CD4-positive, alpha-beta memory T cell (primary cell): Measurements from ENCODE around the gene WFIKKN1. TPM values are rescaled to one million over a fixed set of nuclear protein-coding genes. Genes with fewer than 3 reads are reported as not detected.

Source experiments
- CTCF ChIA-PET: fragments of 350-600 bp; sonication (Branson Sonifier 250); formaldehyde crosslinking; loops from one replicate; lab custom pipeline; 2021; ENCODE audit warnings: inconsistent platforms; ENCODE audit not compliant: partially characterized antibody; lab: Charles Lee
- POLR2A ChIA-PET: fragments of 350-600 bp; sonication (Branson Sonifier 250); formaldehyde crosslinking; loops from one replicate; lab custom pipeline; 2021; ENCODE audit not compliant: partially characterized antibody; lab: Charles Lee
- DNase-seq, 5 donors: peaks; one replicate each; pipeline versions ENCODE4 v3.0.0 to v3.0.0-alpha.2; 2020 to 2022; ENCODE audit warnings: mixed read lengths in 1 of 5
- H3K27ac ChIP-seq: one replicate; pipeline ENCODE4 v1.7.0; 2013; ENCODE audit warnings: low read depth, low read length
- H3K27me3 ChIP-seq: 2 replicates; pipeline ENCODE4 v1.7.0; 2013; ENCODE audit warnings: mild to moderate bottlenecking, low read length, moderate library complexity; ENCODE audit not compliant: insufficient read depth
- H3K36me3 ChIP-seq: 2 replicates; pipeline ENCODE4 v1.7.0; 2013; ENCODE audit warnings: mild to moderate bottlenecking, low read length, moderate library complexity; ENCODE audit not compliant: insufficient read depth
- H3K4me1 ChIP-seq: 2 replicates; pipeline ENCODE4 v1.7.0; 2013; ENCODE audit warnings: mild to moderate bottlenecking, low read length, moderate library complexity; ENCODE audit not compliant: insufficient read depth
- H3K4me3 ChIP-seq, 2 donors: one replicate each; pipeline ENCODE4 v1.7.0; 2013; ENCODE audit warnings: low read length in 2 of 2, mild to moderate bottlenecking in 1 of 2
- H3K9me3 ChIP-seq, 2 donors: one replicate each; pipeline ENCODE4 v1.7.0; 2013; ENCODE audit warnings: low read length in 2 of 2, control low read depth in 1 of 2; ENCODE audit not compliant: control insufficient read depth in 1 of 2
- H3K27ac Mint-ChIP-seq, 7 donors: one replicate each; pipeline ENCODE4 v1.8.0; 2020 to 2021; ENCODE audit warnings: mixed read lengths in 7 of 7, mild to moderate bottlenecking in 6 of 7, inconsistent platforms in 3 of 7, moderate library complexity in 3 of 7
- H3K27me3 Mint-ChIP-seq, 2 donors: one replicate each; pipeline ENCODE4 v1.8.0; 2020 to 2021; ENCODE audit warnings: mixed read lengths in 2 of 2
- H3K36me3 Mint-ChIP-seq, 2 donors: one replicate each; pipeline ENCODE4 v1.8.0; 2020 to 2021; ENCODE audit warnings: mixed read lengths in 2 of 2, inconsistent platforms in 1 of 2, mild to moderate bottlenecking in 1 of 2
- H3K4me1 Mint-ChIP-seq, 4 donors: one replicate each; pipeline ENCODE4 v1.8.0; 2020 to 2021; ENCODE audit warnings: mixed read lengths in 4 of 4, mild to moderate bottlenecking in 1 of 4
- H3K4me3 Mint-ChIP-seq, 8 donors: one replicate each; pipeline ENCODE4 v1.8.0; 2020 to 2021; ENCODE audit warnings: mixed read lengths in 8 of 8, mild to moderate bottlenecking in 7 of 8, moderate library complexity in 6 of 8, inconsistent platforms in 3 of 8
- H3K9me3 Mint-ChIP-seq, 8 donors: one replicate each; pipeline ENCODE4 v1.8.0; 2020 to 2021; ENCODE audit warnings: mixed read lengths in 8 of 8, mild to moderate bottlenecking in 5 of 8, inconsistent platforms in 3 of 8, moderate library complexity in 1 of 8
- intact Hi-C: fragments of 100-400 bp; cut with micrococcal nuclease; formaldehyde crosslinking; loops from one replicate; pipeline ENCODE4 v1.15.1; 2023
- polyA plus RNA-seq, 2 donors: library from polyadenylated mRNA; unstranded; fragments of 300-500 nt; fragmentation: Illumina TruSeq; gene quantifications; one replicate each; pipeline ENCODE4 v1.2.3, GENCODE V29; 2021
- total RNA-seq, 2 experiments: library from RNA; stranded (reverse); gene quantifications; one replicate each; pipeline ENCODE4 v1.2.3, GENCODE V29; 2021

Gene WFIKKN1
- total and polyA plus RNA-seq, 4 experiments from 2014 or later: 0.09 to 0.86 (median 0.67) TPM; not detected in 1

DNA sequence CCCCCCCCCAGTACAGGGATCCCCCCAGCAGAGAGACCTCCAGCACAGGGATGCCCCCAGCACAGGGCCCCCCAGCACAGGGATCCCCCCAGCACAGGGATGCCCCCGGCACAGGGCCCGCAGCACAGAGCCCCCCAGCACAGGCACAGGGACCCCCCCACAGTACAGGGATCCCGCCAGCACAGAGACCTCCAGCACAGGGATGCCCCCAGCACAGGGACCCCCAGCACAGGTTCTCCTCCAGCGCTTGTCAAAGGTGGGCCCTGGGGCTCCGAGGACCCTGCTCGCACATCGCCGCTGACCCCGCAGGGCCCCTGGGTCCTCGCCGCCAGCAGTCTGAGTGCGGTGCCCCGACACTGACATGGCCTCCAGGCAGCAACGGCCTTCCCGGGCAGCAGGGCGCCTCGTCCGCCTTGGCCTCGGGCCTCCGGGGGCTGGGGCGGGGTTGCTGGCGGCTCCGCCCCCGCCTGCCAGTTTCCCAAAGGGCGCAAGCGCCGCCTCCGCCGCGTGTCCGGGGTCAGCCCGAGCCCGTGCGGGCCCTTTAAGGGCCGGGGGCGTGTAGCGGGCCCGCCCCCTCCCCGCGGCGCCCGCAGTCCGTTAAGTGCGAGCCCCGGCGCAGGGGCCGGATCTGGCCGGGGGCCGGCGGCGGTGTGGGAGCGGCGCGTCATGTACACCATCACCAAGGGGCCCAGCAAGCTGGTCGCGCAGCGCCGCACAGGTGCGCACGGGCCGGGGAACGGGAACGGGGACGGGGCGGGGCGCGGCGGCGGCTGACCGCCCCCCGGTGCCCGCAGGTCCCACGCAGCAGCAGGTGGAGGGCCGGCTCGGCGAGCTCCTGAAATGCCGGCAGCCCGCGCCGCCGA lies 10.8 kb downstream of the WFIKKN1 start, which contains the start of gene MCRIP2:
TSS of gene MCRIP2 (plus strand) at position 503 of the 863 bp plus-strand sequence. CDS start at position 667, 164 bp downstream.
- H3K9me3 Mint-ChIP-seq: peaks cover 0 to 3% (median 0%) of the 10 kb centered on the region in 8 donors
- CTCF ChIA-PET: interaction anchor here (0.8 kb wide), 1 partner anchor 27 kb away, joined by 3 read pairs; the partner anchor contains the start of gene RHOT2
- no peaks in the 10 kb centered on the region for H3K9me3 ChIP-seq

GRCh38 chr16:642189-643049 lies 11.6 kb downstream of the WFIKKN1 start:
- DNase-seq: peak in 3 of 5 donors; percentile 18 to 28 (median 23)
- peak overlapping the region; percentile 17 to 45 for H3K4me3 ChIP-seq
- CTCF ChIA-PET: interaction anchor here (0.8 kb wide), 1 partner anchor 26 kb away, joined by 3 read pairs; the partner anchor contains the start of gene RHOT2
- no peaks in the 10 kb centered on the region for H3K9me3 ChIP-seq
- H3K4me1 Mint-ChIP-seq: peaks cover 0 to 30% (median under 1%) of the 10 kb centered on the region in 4 donors
- intact Hi-C loops: no loop called here
- H3K4me3 Mint-ChIP-seq: peak overlapping the region; percentile 54 to 71 (median 66)
- no peaks in the 10 kb centered on the region for H3K36me3 ChIP-seq
- H3K27ac ChIP-seq: no peak overlapping the region
- H3K4me1 ChIP-seq: peaks cover 20% of the 10 kb centered on the region
- no peaks in the 10 kb centered on the region for H3K27me3 ChIP-seq
- no peaks in the 10 kb centered on the region for H3K27me3 Mint-ChIP-seq
- no peaks in the 10 kb centered on the region for H3K9me3 Mint-ChIP-seq
- no peaks in the 10 kb centered on the region for H3K36me3 Mint-ChIP-seq
- POLR2A ChIA-PET: interaction anchor here (0.7 to 1.6 kb wide), 4 partner anchors 26 to 53 kb away, joined by 4 to 6 read pairs (median 6); partner anchors contain the start of genes RHBDL1, RHOT2 and STUB1
- peak overlapping the region in 2 of 7 donors; percentile 32 to 70 for H3K27ac Mint-ChIP-seq

More for the DNA sequence above, 10.8 kb downstream of the WFIKKN1 start, which contains the start of gene MCRIP2:
- H3K27me3 Mint-ChIP-seq: peaks cover 0 to 3% of the 10 kb centered on the region in 2 donors
- POLR2A ChIA-PET: interaction anchor here (0.7 to 1.6 kb wide), 4 partner anchors 27 to 54 kb away, joined by 4 to 6 read pairs (median 6); partner anchors contain the start of genes RHBDL1, RHOT2 and STUB1
- peak within 1 kb of the TSS in 4 of 7 donors; percentile 32 to 70 (median 38) for H3K27ac Mint-ChIP-seq
- H3K36me3 Mint-ChIP-seq: peaks cover 0 to 3% of the 10 kb centered on the region in 2 donors
- peak in 4 of 5 donors; percentile 45 to 57 (median 50) for DNase-seq
- H3K4me3 Mint-ChIP-seq: peak within 1 kb of the TSS; percentile 54 to 71 (median 66)
- Histone ChIP-seq H3K27me3 (no peaks in the 10 kb centered on the region), H3K4me1 (peaks cover 22% of the 10 kb centered on the region), H3K27ac (peak within 1 kb of the TSS; percentile 37), H3K36me3 (no peaks in the 10 kb centered on the region), H3K4me3 (peak within 1 kb of the TSS; percentile 17 to 45)
- intact Hi-C loops: no loop called here
- H3K4me1 Mint-ChIP-seq: peaks cover 0 to 28% (median 4%) of the 10 kb centered on the region in 4 donors

GRCh38 chr16:643050-643368 lies 12.2 kb downstream of the WFIKKN1 start:
- no peak overlapping the region for H3K27ac ChIP-seq
- intact Hi-C loops: no loop called here
- CTCF ChIA-PET: no interaction called here
- no peaks in the 10 kb centered on the region for H3K36me3 ChIP-seq
- peak overlapping the region in 1 of 7 donors; percentile 32 for H3K27ac Mint-ChIP-seq
- no peaks in the 10 kb centered on the region for H3K9me3 Mint-ChIP-seq
- peaks cover 23% of the 10 kb centered on the region for H3K4me1 ChIP-seq
- peaks cover 0 to 28% (median 3%) of the 10 kb centered on the region in 4 donors for H3K4me1 Mint-ChIP-seq
- H3K27me3 Mint-ChIP-seq: no peaks in the 10 kb centered on the region
- no peaks in the 10 kb centered on the region for H3K27me3 ChIP-seq
- H3K36me3 Mint-ChIP-seq: no peaks in the 10 kb centered on the region
- POLR2A ChIA-PET: interaction anchor here (1.1 to 1.6 kb wide), 4 partner anchors 25 to 37 kb away, joined by 3 to 6 read pairs (median 6); partner anchors contain the start of genes RHBDL1, RHOT2 and STUB1
- H3K4me3 ChIP-seq: no peak overlapping the region
- no peak for DNase-seq
- H3K4me3 Mint-ChIP-seq: peak overlapping the region in 7 of 8 donors; percentile 54 to 67 (median 65)
- no peaks in the 10 kb centered on the region for H3K9me3 ChIP-seq

GRCh38 chr16:644556-644955 lies 13.8 kb downstream of the WFIKKN1 start:
- Histone ChIP-seq H3K36me3 (no peaks in the 10 kb centered on the region), H3K27me3 (no peaks in the 10 kb centered on the region), H3K27ac (no peak overlapping the region), H3K4me1 (peaks cover 30% of the 10 kb centered on the region), H3K4me3 (no peak overlapping the region), H3K9me3 (no peaks in the 10 kb centered on the region)
- ChIA-PET CTCF (no interaction called here), POLR2A (no interaction called here)
- Mint-ChIP-seq H3K9me3 (no peaks in the 10 kb centered on the region), H3K4me1 (peaks cover 0 to 34% (median 7%) of the 10 kb centered on the region in 4 donors), H3K4me3 (peak overlapping the region in 6 of 8 donors; percentile 30 to 72 (median 58)), H3K27me3 (no peaks in the 10 kb centered on the region), H3K36me3 (no peaks in the 10 kb centered on the region), H3K27ac (peak overlapping the region in 1 of 7 donors; percentile 35)
- intact Hi-C loops: no loop called here
- no peak for DNase-seq

DNA sequence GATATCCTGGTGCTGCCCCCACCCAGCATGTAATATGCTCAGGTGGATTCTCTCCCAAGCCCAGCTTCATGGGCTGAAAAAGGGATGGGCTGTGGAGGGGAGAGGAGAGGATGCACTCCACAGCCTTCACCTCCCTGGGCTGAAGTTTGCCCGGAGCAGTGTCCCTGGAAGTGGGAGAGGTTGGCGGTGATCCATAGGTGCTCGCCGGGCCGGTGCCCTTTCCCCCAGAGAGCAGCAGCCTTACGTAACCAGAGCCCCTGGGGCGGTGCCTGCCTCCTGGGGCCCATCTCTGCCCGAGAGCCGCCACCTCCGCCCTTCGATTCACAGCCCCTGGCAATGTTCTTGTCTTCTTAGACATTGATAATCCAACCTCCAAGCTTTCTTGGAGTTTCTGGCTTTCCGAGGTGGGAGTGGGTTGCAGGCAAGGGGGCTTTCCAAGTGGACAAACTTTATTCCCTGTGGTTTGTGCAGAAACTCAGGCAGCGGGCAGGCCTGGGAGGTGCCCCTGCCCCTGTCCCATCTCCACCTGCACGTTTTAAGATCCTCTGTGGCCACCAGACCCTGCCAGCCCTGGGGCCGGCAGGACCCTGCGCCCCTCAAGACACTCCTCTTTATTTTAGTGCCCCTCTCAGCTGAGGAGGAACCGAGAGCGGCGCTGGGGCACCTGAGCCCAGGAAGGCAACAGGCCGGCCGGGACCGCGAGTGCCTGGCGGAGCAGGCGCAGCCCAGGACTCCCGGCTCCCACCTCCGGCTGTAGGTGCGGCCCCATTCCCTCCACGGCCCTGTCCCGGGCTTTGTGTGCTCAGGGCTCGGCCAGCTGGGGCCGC lies 15.3 kb downstream of the WFIKKN1 start:
- intact Hi-C loops: loop anchor here (5.0 kb wide), 1 partner anchor 141 kb away; the partner anchor contains the start of genes CHTF18 and RPUSD1
- Histone ChIP-seq H3K4me1 (peaks cover 29% of the 10 kb centered on the region), H3K4me3 (no peak overlapping the region), H3K36me3 (no peaks in the 10 kb centered on the region), H3K27ac (no peak overlapping the region), H3K27me3 (no peaks in the 10 kb centered on the region), H3K9me3 (no peaks in the 10 kb centered on the region)
- Mint-ChIP-seq H3K4me1 (peaks cover 0 to 40% (median 8%) of the 10 kb centered on the region in 4 donors), H3K27ac (peak overlapping the region in 1 of 7 donors; percentile 69), H3K27me3 (no peaks in the 10 kb centered on the region), H3K9me3 (no peaks in the 10 kb centered on the region), H3K36me3 (no peaks in the 10 kb centered on the region), H3K4me3 (no peak overlapping the region)
- ChIA-PET CTCF (no interaction called here), POLR2A (interaction anchor here (1.3 kb wide), 1 partner anchor 9 kb away, joined by 4 read pairs; the partner anchor contains the start of gene METTL26)
- DNase-seq: no peak

DNA sequence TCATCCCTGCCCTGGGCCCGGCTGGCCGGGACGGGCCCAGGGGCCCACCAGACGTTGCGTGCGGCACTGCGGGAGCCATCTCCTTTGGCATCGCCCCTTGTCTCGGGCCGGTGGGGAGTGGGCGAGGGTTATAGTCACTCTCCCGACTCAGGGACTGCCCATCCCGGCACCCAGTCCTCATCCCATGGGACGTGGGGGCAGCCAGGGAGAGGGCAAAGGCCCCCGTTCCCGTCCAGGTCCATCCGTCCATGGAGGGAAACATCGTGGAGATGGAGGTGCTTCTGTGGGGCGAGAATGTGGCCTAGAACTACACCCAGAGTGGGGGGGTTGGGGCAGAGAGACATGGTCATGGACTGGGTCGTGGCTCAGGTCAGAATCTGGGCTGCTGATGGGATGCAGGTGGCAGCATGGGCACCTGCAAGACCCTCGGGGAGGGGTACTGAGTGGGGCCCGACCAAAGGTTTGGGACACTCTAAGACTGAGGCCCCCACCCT lies 15.9 kb downstream of the WFIKKN1 start:
- intact Hi-C loops: loop anchor here (5.0 kb wide), 1 partner anchor 141 kb away; the partner anchor contains the start of genes CHTF18 and RPUSD1
- Mint-ChIP-seq H3K4me1 (peaks cover 0 to 40% (median 8%) of the 10 kb centered on the region in 4 donors), H3K27ac (peak overlapping the region in 2 of 7 donors; percentile 18 to 41), H3K4me3 (peak overlapping the region in 1 of 8 donors; percentile 28), H3K27me3 (no peaks in the 10 kb centered on the region), H3K9me3 (no peaks in the 10 kb centered on the region), H3K36me3 (no peaks in the 10 kb centered on the region)
- Histone ChIP-seq H3K27ac (no peak overlapping the region), H3K4me1 (peaks cover 24% of the 10 kb centered on the region), H3K4me3 (no peak overlapping the region), H3K36me3 (no peaks in the 10 kb centered on the region), H3K9me3 (no peaks in the 10 kb centered on the region), H3K27me3 (no peaks in the 10 kb centered on the region)
- CTCF ChIA-PET: no interaction called here
- POLR2A ChIA-PET: interaction anchor here (1.3 kb wide), 1 partner anchor 10 kb away, joined by 4 read pairs; the partner anchor contains the start of gene METTL26
- DNase-seq: no peak
